GM06990 (cell line): ENCODE results near the gene CMTM7.

Experiments
- DNase-seq: peaks from one replicate; pipeline ENCODE4 v3.0.0-alpha.2; 2011; ENCODE audit not compliant: insufficient read length; ENCODE audit errors: extremely low read depth
- H3K27me3 ChIP-seq: replicated peaks from 2 replicates; pipeline ENCODE4 v1.6.0; 2011; ENCODE audit warnings: low read length; ENCODE audit not compliant: control insufficient read depth, insufficient read depth
- H3K36me3 ChIP-seq: 2 replicates; pipeline ENCODE4 v1.5.1; 2011; ENCODE audit warnings: low read length; ENCODE audit not compliant: control insufficient read depth, insufficient read depth
- H3K4me3 ChIP-seq: replicated peaks from 2 replicates; pipeline ENCODE4 v1.5.1; 2011; ENCODE audit warnings: low read depth, mild to moderate bottlenecking, control low read depth, low read length
- CTCF ChIP-seq: IDR thresholded peaks from 2 replicates; pipeline ENCODE4 v1.5.1; 2011; ENCODE audit warnings: low read length, control low read depth, mild to moderate bottlenecking, inconsistent platforms; ENCODE audit not compliant: insufficient read depth, poor library complexity, severe bottlenecking

CMTM7 gene

GRCh38 chr3:32411442-32411841 is 19.8 kb downstream of the CMTM7 start:
- DNase-seq: no peak
- no peak for TF ChIP-seq CTCF
- H3K36me3 ChIP-seq: no peaks in the 10 kb centered on the region
- H3K4me3 ChIP-seq: no peak overlapping the region
- H3K27me3 ChIP-seq: no peaks in the 10 kb centered on the region; the same call in 1 of the 2 replicates

GRCh38 chr3:32412887-32413286 is 21.2 kb downstream of the CMTM7 start:
- DNase-seq: no peak
- no peaks in the 10 kb centered on the region; the same call in 1 of the 2 replicates for H3K27me3 ChIP-seq
- H3K36me3 ChIP-seq: no peaks in the 10 kb centered on the region
- H3K4me3 ChIP-seq: no peak overlapping the region
- no peak for TF ChIP-seq CTCF

- no peaks in the 10 kb centered on the region; the same call in 1 of the 2 replicates for H3K27me3 ChIP-seq
- no peak for DNase-seq
- H3K36me3 ChIP-seq: no peaks in the 10 kb centered on the region
- no peak for TF ChIP-seq CTCF
- H3K4me3 ChIP-seq: no peak overlapping the region
These were observed 22.3 kb downstream of the CMTM7 start for GRCh38 chr3:32413845-32414521.

- no peaks in the 10 kb centered on the region for H3K36me3 ChIP-seq
- H3K27me3 ChIP-seq: no peaks in the 10 kb centered on the region; the same call in 1 of the 2 replicates
- no peak for DNase-seq
- no peak for TF ChIP-seq CTCF
- H3K4me3 ChIP-seq: no peak overlapping the region
These were observed 23.0 kb downstream of the CMTM7 start for GRCh38 chr3:32414522-32415202.

GRCh38 chr3:32419742-32420125 is 28.1 kb downstream of the CMTM7 start:
- Histone ChIP-seq H3K27me3 (no peaks in the 10 kb centered on the region), H3K4me3 (no peak overlapping the region), H3K36me3 (no peaks in the 10 kb centered on the region)
- no peak for DNase-seq
- no peak for TF ChIP-seq CTCF
